ENCODE data around the gene TNFRSF14. TPM values are rescaled to one million over a fixed set of nuclear protein-coding genes. Genes with fewer than 3 reads are reported as not detected.

The TNFRSF14 gene
- total RNA-seq, 1 experiment from 2014 or later = 0.57 TPM

DNA sequence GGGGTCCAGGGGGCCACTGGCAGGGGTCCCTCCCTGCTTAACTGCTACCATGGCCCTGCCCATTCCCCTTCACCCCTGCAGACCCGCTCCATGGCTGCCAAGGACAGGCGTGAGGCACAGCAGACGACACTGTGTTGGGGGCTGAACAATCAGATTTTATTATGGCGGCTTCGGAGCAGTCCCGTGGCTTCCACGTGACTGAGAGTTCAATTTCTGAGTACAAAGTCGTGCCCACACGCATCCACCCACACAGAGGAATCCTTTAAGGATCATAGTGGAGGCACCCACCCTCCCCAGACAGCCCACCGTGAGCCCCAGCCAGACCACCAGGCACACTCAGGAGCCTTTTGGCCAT lies 27.6 kb upstream of the TNFRSF14 start:
- H4K91ac ChIP-seq (ENCODE audit: insufficient read length, low read depth, low read length) = no peak overlapping the region

More for the DNA sequence above, 27.6 kb upstream of the TNFRSF14 start:
- DNase-seq = no peak
- Histone ChIP-seq H2BK120ac (ENCODE audit: low read depth, low read length, poor library complexity, severe bottlenecking) (no peak overlapping the region), H3T11ph (ENCODE audit: low read length) (no peak overlapping the region), H3K14ac (ENCODE audit: insufficient read depth, low read length) (no peak overlapping the region), H3K23ac (ENCODE audit: insufficient read length, low read depth, low read length) (no peak overlapping the region), H2AFZ (ENCODE audit: low read length) (no peak overlapping the region), H2BK15ac (ENCODE audit: low read depth, low read length) (no peak overlapping the region), H3K9me3 (ENCODE audit: control insufficient read depth, low read depth, low read length) (no peaks in the 10 kb centered on the region), H3K23me2 (ENCODE audit: insufficient read length, low read depth, low read length, poor library complexity, severe bottlenecking) (peaks cover 11% of the 10 kb centered on the region), H4K5ac (ENCODE audit: insufficient read length, low read depth, low read length) (no peak overlapping the region), H3K18ac (ENCODE audit: insufficient read length, low read depth, low read length) (no peak overlapping the region), H2BK12ac (ENCODE audit: insufficient read length, low read depth, low read length) (no peak overlapping the region), H3K56ac (ENCODE audit: insufficient read length, low read depth, low read length) (no peak overlapping the region), H3K27ac (ENCODE audit: insufficient read length, low read depth, low read length) (no peak overlapping the region), H4K20me1 (ENCODE audit: control insufficient read depth, insufficient read depth, insufficient read length) (no peaks in the 10 kb centered on the region), H3K79me2 (ENCODE audit: insufficient read depth, low read length) (peaks cover 18% of the 10 kb centered on the region; the same call in 1 of the 2 replicates), H3K9ac (ENCODE audit: extremely low read depth, insufficient read length, low read length) (no peak overlapping the region), H3K27me3 (ENCODE audit: insufficient read depth, low read length) (peaks cover 40% of the 10 kb centered on the region; the same call in 1 of the 2 replicates), H3K4me2 (ENCODE audit: insufficient read depth, insufficient read length, low read length) (peak overlapping the region; percentile 35), H3K4me1 (ENCODE audit: insufficient read depth, low read length) (peaks cover 2% of the 10 kb centered on the region; the same call in 1 of the 2 replicates), H3K4ac (ENCODE audit: low read depth, low read length) (no peak overlapping the region), H2BK20ac (ENCODE audit: low read depth, low read length, poor library complexity, severe bottlenecking) (no peak overlapping the region), H4K8ac (replicated peaks; ENCODE audit: insufficient read length, low read depth, low read length) (no peak overlapping the region), H3K79me1 (ENCODE audit: insufficient read depth, low read depth, low read length, poor library complexity, severe bottlenecking) (peaks cover 12% of the 10 kb centered on the region), H2AK5ac (ENCODE audit: insufficient read length, low read length) (no peak overlapping the region), H2BK5ac (ENCODE audit: insufficient read length, low read length) (no peak overlapping the region)
- no CpG with 5 or more reads among the region's 10 CpGs for WGBS (ENCODE audit: extremely low coverage, insufficient read length, low lambda C conversion rate)
- Mint-ChIP-seq H3K4me3 (peak overlapping the region in 1 of 2 experiments; percentile 74; a peak in 3 of 5 replicates), H3K9me3 (no peaks in the 10 kb centered on the region; a peak in 2 of 5 replicates), H3K27ac (no peak overlapping the region), H3K4me1 (peaks cover 25 to 26% of the 10 kb centered on the region in 2 experiments), H3K36me3 (ENCODE audit: insufficient read depth in 1 of 3, low read depth in 3 of 3) (peaks cover 2 to 4% (median 3%) of the 10 kb centered on the region in 3 experiments; a peak in 3 of 7 replicates), H3K27me3 (ENCODE audit: low read depth) (peaks cover 66% of the 10 kb centered on the region)
- TF ChIP-seq, protein P1, sequence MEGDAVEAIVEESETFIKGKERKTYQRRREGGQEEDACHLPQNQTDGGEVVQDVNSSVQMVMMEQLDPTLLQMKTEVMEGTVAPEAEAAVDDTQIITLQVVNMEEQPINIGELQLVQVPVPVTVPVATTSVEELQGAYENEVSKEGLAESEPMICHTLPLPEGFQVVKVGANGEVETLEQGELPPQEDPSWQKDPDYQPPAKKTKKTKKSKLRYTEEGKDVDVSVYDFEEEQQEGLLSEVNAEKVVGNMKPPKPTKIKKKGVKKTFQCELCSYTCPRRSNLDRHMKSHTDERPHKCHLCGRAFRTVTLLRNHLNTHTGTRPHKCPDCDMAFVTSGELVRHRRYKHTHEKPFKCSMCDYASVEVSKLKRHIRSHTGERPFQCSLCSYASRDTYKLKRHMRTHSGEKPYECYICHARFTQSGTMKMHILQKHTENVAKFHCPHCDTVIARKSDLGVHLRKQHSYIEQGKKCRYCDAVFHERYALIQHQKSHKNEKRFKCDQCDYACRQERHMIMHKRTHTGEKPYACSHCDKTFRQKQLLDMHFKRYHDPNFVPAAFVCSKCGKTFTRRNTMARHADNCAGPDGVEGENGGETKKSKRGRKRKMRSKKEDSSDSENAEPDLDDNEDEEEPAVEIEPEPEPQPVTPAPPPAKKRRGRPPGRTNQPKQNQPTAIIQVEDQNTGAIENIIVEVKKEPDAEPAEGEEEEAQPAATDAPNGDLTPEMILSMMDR (conservative IDR thresholded peaks at IDR 0.05) = no peak
